HG03457 (cell line): ENCODE data around the gene DNAJB8.

Experiments used
- ATAC-seq: cut with Tn5 transposase; IDR thresholded peaks from one replicate; pipeline ENCODE4 v1.9.1; 2021; ENCODE audit warnings: moderate number of reproducible peaks; ENCODE audit not compliant: unreplicated experiment

The DNAJB8 gene

DNA sequence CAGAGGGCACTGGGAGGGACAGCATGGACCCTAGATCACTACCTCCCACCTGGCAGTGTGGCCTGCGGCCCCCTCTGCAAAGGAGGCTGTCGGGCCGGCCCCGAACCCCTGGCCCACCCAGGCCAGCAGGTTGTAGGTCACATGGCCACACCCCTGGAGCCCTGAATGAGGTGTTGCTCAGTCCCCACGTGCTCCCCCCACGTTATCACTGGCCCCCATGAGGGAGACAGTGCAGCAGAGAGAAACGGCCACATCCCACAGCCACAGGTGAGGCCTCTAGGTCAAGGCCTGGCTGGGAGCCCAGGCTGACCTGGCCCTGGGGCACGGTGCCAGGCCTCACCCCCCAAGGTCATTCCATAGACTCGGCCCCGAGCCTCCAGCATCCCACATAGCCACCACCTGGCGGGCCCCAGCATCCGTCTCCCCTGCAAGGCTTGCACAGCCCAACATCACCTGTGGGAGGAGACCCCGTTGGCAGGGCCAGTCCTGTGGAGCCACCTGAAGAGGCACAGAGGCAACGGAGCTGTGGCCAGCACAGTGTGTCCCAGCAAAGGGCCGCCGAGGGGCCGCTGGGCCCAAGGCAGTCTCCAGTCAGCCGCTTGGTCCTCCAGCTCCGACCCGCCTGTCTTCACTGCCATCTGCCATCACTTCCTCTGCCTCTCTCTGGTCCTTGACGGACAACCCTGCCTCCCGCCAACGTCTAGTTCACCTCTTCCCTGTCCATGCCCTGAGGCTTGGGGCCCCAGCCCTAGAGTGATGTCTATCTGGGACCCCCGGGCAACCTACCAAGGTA lies 53.1 kb downstream of the DNAJB8 start:
- no peak for ATAC-seq

DNA sequence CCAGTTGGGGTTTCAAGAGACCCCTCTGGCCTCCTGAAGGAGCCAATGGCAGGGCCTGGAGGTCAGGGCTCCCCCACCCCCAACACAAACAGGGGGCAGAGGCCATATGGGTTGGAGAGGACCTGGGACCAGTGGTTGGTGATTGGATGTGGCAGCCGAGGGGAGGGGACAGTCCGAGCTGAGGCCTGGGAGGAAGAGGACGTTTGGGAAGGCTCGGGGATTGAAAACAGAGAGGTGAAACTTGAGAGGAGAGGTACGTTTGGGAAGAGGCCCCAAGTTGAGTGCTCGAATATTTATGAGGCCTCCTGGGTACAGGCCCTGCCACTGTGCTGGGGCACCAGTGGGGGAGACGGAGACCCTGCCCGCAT lies 53.7 kb downstream of the DNAJB8 start:
- no peak for ATAC-seq
